ENCODE data around the gene IFT20.

The IFT20 gene

DNA sequence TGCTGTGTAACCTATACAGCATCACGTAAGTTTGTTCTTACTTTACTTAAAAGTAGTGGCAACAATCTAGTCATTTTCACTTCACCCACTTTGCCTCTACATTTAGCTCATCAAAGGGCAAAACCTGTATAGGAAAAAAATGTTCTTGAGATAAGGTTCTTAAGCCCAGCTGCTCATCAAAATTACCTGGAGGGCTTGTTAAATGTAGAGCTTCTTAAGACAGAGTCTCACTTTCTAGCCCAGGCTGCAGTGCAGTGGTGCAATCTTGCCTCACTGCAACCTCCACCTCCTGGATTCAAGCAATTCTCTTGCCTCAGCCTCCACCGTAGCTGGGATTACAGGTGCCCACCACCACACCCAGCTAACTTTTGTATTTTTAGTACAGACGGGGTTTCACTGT lies 54.4 kb downstream of the IFT20 start:
- DNase-seq (ENCODE audit: insufficient read length, low spot score) (no peak), FAIRE-seq (no peak)
- TF ChIP-seq, protein P1, sequence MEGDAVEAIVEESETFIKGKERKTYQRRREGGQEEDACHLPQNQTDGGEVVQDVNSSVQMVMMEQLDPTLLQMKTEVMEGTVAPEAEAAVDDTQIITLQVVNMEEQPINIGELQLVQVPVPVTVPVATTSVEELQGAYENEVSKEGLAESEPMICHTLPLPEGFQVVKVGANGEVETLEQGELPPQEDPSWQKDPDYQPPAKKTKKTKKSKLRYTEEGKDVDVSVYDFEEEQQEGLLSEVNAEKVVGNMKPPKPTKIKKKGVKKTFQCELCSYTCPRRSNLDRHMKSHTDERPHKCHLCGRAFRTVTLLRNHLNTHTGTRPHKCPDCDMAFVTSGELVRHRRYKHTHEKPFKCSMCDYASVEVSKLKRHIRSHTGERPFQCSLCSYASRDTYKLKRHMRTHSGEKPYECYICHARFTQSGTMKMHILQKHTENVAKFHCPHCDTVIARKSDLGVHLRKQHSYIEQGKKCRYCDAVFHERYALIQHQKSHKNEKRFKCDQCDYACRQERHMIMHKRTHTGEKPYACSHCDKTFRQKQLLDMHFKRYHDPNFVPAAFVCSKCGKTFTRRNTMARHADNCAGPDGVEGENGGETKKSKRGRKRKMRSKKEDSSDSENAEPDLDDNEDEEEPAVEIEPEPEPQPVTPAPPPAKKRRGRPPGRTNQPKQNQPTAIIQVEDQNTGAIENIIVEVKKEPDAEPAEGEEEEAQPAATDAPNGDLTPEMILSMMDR (IDR thresholded peaks at IDR 0.05; ENCODE audit: insufficient read depth, missing control alignments) = no peak

GRCh38 chr17:28279411-28279810 lies 55.9 kb downstream of the IFT20 start:
- no peak for FAIRE-seq
- TF ChIP-seq, protein P1 (IDR thresholded peaks at IDR 0.05; ENCODE audit: insufficient read depth, missing control alignments) = no peak
- DNase-seq (ENCODE audit: insufficient read length, low spot score) = no peak

Measured in D721Med (cell line).